ENCODE measurements around the gene RTEL1.
A peak's percentile ranks its signal among the peaks of the same experiment; 100 is the strongest.
"Not testable (repeated sequence)": the region's sequence is repeated elsewhere in the genome, so short reads cannot be mapped to it uniquely, and the experiment has no call there.

Gene RTEL1

DNA sequence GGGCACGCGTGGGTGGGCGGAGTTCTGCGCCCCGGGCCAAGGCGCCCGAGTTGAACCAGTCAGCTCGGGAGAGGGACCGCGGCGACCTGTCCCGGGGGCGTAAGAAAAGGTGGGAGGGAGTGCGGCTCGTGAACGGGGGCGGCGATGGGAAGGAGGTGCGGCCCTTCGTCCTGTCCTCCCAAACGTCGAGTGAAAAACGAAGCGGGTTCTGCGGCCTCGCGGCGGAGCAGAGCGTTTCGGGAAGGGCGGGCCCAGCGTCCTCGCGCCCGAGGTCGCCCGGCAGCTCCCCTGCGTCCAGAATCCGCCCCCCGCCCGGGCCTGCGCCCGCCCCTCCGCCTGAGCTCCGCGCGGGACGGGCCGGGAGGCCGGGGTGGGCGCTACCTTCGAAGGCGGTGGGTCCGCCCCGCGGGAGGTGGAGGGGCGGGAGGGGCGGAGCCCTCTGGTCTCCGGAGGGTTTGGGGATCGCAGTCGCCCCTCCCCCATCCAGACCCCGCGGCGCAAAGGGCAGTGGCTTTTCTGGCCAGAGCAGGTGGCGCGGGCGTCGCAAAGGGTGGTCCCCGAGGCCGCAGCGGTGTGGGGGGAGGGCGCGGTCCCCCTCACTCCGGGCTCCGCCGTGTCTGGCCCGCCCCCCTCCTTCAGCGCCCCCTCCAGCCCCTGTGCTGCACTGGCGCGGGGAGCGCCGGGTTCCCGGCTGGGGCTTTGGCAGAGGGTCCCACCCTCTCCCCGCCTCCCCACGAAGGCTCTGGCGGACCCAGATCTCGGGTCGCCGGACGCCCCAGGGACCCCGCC lies 5.7 kb upstream of the RTEL1 start:
- no peak for DNase-seq

DNA sequence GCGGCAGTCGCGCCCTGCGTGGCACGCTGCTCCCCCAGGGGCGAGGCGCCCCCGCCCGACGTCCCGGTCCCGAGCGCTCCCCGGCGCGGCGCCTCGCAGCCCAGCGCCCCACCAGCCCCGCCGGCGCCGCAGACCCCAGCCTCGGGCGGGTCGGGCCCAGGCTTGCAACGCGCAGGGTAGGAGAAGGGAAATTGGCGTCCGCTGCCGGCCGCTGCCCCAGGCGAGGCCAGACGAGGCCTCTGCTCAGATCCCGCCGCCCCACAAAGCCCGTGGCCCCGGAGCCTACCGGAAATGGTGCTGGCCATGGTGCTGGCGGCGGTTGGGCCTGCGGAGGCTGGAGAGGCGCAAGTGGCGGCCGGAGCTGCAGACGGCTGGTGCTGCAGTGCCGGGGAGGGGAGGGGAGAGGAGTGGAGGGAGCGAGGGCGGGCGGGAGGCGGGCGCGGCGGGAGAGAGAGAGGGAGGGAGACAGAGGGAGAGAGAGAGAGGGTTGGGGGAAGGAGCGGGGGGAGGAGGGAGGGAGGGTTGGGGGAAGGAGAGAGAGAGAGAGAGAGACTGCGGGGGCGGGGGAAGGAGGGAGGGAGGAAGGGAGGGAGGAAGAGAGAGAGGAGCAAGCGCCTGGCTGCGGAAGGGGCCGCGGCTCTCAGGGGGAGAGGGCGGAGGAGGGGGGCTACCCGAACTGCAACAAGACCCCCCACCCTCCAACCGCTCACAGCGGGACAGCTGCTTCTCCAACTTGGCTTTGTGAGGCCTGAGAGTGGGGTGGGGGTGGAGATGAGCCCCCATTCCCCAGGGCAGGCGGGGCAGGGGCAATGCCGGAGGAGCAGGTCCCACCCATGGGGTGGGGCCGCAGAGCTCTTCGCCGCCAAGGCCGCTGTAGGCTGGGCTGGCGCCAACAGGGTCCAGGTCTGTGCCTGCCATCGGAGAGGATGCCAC lies 4.8 kb upstream of the RTEL1 start, which contains the start of gene STMN3:
TSS of gene STMN3 (minus strand) at position 384 of the 933 bp plus-strand sequence. CDS start at position 305, 79 bp downstream.
- DNase-seq = peak; percentile 60

DNA sequence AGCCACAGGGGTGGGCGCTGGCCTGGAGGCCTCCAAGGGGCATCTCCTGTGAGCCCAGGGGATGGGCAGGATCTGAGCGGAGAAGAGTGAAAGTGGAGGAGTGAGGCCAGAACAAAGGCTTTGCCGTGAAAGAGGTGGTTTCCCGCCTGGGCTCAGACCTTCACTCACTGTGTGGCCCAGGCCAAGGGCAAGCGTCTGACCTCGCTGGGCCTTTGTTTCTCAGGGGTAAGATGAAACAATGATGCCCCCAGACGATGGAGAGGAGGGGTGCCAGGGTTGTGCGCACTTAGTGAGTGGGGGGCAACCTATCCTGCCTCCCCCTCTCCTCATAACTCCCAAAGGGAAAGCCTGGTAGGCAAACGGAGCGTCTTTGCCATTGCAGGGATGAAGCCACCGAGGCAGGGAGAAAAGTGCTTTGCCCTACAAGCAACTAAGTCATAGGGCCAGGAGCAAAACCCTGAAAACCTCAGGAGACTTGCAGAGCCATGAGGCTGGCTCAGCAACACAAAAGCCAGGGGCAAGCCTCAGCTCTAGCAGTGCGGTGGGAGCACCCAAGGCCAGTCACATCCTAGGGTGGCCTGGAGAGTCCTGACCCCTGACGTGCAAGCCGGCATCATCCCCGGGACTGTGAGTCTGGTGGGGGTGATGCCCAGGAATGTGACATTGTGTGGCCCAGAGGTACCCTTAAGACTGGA lies 4.0 kb upstream of the RTEL1 start:
- DNase-seq = no peak

DNA sequence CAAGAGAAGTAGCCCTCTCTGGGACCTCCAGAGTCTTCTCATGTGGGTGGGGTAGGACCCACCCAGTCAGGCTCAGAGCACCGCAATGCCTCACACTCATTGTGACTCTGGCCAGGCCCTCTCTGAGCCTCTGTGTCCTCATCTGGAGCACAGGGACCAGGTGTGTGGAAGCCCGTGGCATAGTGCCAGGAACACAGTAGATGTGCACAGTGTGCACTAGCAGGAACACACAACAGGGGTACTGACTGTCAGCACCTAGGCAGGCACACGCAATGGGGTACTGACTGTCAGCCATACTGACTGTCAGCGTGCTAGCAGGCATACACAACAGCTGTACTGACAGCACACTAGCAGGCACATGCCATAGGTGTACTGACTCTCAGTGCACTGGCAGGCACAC lies 2.9 kb upstream of the RTEL1 start:
- DNase-seq = no peak

DNA sequence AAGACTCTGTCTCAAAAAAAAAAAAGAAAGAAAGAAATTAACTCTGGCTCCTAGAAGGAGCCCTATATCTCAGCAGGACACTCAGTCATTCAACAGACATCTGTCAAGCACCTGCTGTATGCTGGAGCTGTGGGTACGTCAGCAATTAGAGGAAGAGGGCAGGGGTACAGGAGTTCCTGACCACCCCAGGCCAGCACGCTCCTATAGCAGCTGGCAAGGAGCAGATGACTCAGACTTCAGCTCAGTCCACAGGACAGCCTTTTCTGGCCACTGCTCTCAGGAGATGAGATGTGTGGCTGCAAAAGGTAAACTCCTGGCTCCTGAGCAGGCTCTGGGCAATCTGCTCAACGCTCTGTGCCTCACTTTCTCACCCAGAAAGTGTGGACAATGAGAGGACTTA lies 1.7 kb upstream of the RTEL1 start:
- DNase-seq = no peak

DNA sequence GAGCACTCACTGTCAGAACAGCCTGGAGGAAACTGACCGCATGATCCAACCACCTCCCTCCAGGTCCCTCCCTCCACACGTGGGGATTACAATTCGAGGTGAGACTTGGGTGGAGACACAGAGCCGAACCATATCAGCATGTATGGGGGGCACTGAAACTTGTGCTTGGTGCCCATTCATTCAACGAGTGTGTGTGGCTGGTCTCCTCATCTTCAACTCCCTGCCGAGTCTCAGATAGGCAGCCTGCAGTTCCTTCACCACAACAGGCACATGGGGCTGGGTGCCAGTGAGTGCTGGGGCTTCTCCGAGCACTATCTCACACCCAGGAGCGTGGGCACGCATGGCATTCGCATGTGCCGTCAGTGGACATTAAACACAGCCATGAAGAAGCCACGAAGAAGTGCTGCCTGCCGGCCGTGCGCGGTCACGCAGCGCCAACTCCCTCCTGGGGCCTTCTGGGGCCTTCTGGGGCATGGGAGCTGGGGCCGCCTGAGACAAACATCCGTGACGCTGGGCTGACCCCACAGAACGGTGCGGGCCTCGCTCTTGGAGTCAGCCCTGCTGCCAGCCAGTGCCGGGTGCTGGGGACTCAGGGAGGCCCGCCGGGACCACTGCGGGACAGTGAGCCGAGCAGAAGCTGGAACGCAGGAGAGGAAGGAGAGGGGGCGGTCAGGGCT lies 714 bp upstream of the RTEL1 start:
- DNase-seq = no peak

DNA sequence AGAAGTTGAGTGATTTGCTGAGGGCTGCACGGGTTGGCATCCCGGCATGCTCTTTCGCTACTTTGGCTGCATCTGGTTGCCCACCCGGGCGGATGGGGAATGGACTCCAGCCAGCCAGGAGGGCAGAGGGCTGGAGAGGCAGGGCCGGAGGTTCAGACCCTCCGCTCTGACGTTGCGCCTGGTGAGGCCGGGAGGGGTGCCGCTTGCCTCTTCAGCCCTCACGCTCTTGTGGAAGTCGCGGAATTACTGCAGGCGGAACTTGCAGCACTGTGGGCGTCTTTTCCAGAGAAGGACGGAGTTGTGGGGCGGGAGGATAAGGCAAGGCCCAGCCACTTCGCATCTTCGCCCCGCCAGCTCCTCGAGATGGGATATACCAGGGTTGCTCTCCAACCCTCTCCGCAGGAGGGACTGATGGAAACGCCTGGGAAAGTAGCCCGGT lies 656 bp downstream of the RTEL1 start:
- DNase-seq = peak; percentile 52

DNA sequence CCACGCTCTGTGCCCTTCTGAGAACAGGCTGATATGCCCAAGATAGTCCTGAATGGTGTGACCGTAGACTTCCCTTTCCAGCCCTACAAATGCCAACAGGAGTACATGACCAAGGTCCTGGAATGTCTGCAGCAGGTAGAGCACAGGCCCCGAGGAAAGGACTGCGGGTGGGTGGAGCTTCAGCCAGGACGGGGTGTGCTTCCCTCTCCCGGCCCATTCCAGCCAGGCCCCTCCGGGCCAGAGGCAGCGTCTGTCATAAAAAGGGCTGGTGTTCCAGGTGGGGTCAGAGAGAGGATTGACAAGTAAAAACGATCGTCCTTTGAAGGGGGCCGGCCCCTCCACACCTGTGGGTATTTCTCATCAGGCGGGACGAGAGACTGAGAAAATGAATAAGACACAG lies 1.3 kb downstream of the RTEL1 start:
- DNase-seq = no peak

DNA sequence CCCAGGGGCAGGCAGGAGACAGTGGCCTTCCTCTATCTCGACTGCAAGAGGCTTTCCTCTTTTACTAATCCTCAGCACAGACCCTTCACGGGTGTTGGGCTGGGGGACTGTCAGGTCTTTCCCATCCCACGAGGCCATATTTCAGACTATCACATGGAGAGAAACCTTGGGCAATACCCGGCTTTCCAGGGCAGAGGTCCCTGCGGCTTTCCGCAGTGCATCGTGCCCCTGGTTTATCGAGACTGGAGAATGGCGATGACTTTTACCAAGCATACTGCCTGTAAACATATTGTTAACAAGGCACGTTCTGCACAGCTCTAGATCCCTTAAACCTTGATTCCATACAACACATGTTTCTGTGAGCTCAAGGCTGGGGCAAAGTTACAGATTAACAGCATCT lies 2.1 kb downstream of the RTEL1 start:
- DNase-seq = not testable (repeated sequence)

DNA sequence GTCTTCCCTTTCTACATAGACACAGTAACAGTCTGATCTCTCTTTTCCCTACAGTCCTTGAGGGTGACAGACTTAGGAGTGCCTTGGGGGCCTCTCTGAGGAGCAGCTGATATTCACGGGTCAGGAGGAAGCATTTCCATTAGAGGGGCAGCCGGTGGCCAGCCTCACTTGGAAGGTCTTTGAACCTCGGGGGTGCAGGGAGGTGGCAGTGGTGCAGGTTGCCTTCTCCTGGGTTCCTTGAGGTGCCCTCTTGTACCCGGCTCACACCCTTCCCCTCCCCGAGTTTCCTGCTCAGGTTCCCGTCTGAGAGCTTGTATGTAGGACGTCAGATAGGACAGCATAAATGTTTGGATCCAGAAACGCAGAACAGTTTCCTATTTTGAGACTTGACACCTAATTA lies 2.5 kb downstream of the RTEL1 start:
- DNase-seq = no peak

DNA sequence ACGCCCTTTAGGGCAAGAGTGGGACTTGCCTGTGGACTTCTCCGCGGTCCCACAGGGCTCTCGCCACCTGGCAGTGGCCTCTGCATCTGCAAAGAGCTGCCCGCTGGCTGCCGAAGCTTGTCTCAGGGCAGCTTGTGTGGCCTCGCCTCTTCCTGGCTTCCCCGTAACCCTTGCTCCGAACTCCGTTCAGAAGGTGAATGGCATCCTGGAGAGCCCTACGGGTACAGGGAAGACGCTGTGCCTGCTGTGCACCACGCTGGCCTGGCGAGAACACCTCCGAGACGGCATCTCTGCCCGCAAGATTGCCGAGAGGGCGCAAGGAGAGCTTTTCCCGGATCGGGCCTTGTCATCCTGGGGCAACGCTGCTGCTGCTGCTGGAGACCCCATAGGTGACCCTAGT lies 3.0 kb downstream of the RTEL1 start:
- no peak for DNase-seq

DNA sequence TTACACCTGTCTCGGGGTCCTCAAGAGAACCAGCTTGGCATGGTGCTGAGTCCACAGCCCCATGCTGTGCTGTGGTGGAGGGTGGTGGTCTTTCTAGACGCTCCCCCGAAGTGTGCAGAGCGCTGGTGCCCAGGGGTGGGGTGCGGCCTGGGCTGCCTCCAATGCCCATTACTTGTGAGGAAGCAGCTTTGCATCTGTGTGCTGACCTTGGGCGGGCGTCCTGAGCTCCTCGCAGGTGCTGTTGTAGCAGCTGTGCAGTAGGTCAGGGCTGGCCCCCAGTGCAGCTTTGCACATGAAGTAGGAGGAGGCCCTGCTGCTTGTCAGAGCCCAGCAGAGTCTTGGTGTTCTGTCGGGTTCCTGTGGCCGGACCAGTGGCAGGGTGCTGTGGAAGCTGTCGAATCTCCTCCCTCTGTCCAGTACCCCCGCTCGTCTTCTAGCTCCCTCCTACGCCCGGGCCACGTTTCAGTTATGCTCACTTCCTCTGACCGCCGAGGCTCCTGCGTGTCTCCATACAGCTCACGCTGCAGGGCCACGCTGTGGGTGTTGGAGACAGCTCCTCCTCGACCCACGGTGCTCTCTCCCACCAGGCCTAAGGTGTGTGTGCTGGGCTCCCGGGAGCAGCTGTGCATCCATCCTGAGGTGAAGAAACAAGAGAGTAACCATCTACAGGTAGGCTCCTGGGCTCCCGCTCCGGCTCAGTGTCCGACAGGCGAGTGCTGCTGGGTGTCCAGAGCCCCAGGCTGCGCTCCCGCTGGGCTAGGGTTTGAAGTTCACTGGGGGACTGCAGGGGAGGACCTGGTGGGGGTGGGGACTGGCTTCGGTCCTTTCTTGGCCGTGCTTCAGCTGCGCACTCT lies 4.1 kb downstream of the RTEL1 start:
- no peak for DNase-seq

DNA sequence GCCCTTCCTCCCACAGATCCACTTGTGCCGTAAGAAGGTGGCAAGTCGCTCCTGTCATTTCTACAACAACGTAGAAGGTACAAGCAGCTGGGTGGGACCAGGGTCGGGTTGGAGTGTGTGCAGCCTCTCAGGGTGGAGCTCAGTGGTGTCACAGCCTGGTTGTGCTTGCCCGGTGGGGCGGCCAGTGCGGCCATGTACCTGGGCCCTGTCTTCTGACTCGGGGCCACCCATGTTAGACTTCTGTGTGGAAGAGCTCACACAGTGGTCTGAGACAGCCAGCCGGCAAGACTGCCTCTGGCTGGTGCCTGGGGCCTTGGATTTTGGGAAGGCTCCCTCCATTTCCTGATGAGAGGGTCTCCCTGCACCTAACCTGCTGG lies 4.7 kb downstream of the RTEL1 start:
- DNase-seq = no peak

DNA sequence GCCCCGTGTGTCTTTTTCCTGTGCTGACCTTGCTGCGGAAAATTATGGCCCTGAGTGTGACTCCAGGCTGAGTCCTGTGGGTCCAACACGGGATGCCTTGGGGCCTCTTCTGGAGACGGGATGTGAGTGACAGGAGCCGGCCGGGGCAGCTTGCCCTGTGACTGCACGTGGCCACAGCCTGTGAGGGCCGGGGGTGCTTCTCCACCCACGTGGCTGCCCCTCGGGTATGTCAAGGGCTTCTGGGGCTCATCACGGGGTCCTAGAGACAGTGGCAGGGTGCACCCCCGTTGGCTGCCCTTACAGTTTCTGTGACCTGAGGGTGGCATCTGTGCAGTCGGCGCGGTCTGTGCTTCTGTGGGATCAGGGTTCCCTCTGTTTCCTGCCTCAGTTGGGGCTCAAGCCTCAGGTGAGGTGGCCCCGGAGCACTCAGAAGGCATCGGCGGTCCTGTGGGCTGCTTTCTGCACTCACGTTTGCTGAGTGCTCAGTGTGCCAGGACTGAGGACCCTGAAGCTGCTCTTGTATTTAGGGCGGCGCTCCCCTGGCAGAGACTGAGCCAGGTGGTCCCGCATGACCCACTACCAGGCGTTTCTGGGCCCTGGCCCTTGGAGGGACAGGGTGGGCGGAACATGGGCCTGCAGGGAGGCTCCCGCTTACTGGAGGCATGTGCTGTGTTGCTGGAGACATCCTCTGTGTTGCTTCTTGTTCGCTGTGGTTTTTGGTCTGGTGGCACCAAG lies 5.4 kb downstream of the RTEL1 start:
- DNase-seq = no peak

DNA sequence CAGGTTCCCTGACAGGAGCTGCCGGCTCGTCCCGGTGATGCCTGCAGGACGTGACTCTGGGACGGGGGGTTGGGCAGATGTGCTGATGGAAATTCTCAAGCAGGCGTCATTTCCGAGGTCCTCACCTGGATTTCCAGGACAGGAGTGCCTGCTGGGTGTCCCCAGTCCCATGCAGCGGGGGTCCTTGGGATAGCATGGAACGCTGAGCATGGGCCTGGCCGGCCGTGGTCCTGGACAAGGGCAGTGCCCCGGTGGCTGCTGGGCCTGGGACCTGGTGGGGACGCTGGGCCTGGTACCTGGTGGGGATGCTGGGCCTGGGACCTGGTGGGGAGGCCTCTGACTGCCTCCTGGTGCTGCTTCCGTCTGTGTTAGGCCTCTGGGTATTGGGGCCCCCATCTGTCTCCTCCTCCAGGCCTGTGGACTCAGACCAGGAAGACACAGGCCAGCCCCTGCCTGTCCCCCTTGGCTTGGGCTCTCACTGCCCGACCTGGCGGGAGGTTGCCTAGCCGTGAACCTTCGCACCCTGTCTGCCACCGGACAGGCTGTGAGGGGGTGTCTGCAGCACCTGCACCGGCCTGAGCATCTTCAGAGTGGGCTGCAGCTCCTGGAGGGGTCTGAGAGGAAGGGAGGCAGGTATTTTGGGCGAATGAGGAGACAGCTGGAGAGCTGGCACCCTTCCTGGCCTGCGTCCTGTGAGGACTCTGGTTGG lies 6.2 kb downstream of the RTEL1 start:
- no peak for DNase-seq

DNA sequence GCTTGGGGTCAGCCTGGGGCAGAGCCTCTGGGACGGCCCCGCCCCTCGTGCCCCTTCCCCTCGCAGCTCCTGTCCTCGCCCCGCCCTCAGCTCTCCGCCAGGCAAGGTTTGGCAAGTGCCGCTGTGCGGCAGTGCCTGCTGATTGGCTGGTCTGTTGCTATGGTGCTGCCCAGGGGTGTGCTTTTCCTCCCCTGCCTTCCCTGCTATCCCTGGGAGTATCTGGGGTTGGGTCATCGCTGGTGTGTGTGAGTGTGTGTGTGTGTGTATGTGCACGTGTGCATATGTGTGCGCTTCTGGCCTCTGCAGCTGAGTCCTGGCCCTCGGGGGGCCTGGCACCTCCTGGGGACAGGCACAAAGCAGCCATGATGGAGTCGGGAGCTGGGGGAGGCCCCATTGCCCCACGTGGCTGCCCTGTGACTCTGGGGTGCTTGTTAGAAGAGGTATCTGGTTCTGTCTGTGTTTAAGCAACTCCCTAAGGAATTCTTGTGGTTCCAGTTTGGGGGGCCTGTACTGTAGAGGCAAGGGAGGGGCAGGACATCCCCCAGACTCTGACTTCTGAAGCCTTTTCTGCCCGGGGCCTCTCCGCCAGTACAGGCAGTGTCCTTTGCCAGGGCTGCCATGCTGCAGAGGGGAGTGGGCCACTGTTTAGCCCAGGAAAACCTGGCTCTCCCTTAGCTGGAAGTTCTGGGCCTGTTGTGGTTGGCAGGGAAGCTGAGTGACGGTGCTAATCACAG lies 6.9 kb downstream of the RTEL1 start:
- no peak for DNase-seq

DNA sequence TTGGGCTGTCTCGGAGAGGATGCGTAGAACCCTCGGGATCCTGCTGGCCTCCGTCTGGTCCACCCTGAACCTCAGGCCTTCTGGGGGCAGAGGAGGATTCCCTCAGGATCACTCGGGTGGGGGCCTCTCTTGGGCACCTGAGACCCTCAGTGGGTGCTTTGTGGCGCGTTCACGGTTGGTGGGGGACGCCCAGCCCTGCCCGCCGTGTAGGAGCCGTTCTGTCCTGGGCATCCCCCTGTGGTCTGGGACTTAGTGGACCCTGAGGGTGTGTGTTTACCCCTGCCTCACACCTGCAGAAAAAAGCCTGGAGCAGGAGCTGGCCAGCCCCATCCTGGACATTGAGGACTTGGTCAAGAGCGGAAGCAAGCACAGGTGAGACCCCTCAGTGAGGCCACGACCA lies 7.6 kb downstream of the RTEL1 start:
- DNase-seq = no peak

DNA sequence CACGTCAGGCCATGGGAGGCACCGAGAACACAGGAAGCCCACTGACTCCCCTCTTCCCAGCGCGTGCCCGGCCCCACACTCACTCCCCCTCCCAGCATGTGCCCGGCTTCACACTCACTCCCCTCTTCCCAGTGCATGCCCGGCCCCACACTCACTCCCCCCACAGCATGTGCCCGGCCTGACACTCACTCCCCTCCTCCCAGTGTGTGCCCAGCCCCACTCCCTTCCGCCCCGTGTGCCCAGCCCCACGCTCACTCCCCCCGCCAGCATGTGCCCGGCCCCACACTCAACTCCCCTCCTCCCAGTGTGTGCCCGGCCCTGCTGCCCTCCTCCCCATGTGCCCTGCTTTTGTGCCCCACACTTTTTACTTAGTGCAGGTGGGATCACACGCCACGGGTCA lies 9.7 kb downstream of the RTEL1 start:
- no peak for DNase-seq

DNA sequence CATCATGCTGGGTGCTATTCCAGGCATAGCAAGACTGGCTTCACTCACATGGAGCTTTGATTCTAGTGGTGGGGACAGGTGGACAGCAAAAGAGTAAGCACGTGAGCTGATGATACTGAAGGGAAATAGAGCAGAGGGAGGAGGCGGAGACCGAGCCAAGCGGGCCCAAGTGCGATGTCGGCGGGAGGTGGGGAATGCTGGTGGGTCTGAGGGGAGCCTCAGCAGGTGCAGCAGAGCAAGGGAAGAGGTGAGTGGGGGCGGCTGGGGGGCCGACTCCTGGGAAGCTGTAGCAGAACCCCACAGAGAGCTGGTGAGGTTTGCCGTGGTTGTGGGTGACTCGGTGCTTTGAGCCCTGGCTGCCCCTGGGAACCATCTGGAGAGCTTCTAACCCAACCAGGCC lies 10.2 kb downstream of the RTEL1 start:
- no peak for DNase-seq

DNA sequence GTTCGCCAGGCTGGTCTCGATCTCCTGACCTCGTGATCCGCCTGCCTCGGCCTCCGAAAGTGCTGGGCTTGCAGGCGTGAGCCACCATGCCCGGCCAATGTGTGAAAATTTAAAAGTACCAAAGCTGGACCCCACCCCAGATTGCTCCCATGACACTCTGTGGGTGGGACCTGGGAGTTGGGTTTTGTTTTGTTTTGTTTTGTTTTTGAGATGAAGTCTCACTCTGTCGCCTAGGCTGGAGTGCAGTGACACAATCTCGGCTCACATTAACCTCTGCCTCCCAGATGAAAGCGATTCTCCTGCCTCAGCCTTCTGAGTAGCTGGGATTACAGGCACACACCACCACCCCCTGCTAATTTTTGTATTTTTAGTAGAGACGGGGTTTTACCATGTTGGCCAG lies 13.6 kb downstream of the RTEL1 start:
- DNase-seq = not testable (repeated sequence)
